MCF 10A (cell line): ENCODE data around the gene CBFA2T3. TPM values are rescaled to one million over a fixed set of nuclear protein-coding genes. Genes with fewer than 3 reads are reported as not detected.
A peak's percentile ranks its signal among the peaks of the same experiment; 100 is the strongest.

Experiments
- BruUV-seq: library from RNA; stranded (reverse); fragments of 400-500 nt; replicated peaks from 2 replicates; lab custom pipeline; 2021; lab: Mats Ljungman, UMichigan
- CTCF ChIA-PET: fragments of 300-600 bp; sonication (Branson Sonifier 250); formaldehyde crosslinking; extraction: SDS; loops from one replicate; lab custom pipeline; 2021; ENCODE audit warnings: antibody characterized with exemption, inconsistent platforms; lab: Yijun Ruan, JAX
- POLR2A ChIA-PET: fragments of 300-600, 350-650 bp; sonication (Branson Sonifier 250); formaldehyde crosslinking; extraction: SDS; loops from one replicate; lab custom pipeline; 2020; ENCODE audit warnings: antibody characterized with exemption, inconsistent platforms; lab: Yijun Ruan, JAX
- DNase-seq: peaks from one replicate; pipeline ENCODE4 v3.0.0-alpha.2; 2018; ENCODE audit not compliant: unreplicated experiment
- H3K27ac Mint-ChIP-seq: one replicate; pipeline ENCODE4 v1.8.0; 2022; ENCODE audit warnings: mild to moderate bottlenecking, low read depth, mixed read lengths; ENCODE audit not compliant: unreplicated experiment
- H3K27me3 Mint-ChIP-seq: one replicate; pipeline ENCODE4 v1.8.0; 2022; ENCODE audit warnings: mixed read lengths; ENCODE audit not compliant: insufficient read depth, unreplicated experiment
- H3K36me3 Mint-ChIP-seq: one replicate; pipeline ENCODE4 v1.8.0; 2022; ENCODE audit warnings: mild to moderate bottlenecking, moderate library complexity, mixed read lengths; ENCODE audit not compliant: insufficient read depth, unreplicated experiment
- H3K4me1 Mint-ChIP-seq: one replicate; pipeline ENCODE4 v1.8.0; 2022; ENCODE audit warnings: mixed read lengths; ENCODE audit not compliant: insufficient read depth, unreplicated experiment
- H3K4me3 Mint-ChIP-seq: one replicate; pipeline ENCODE4 v1.8.0; 2022; ENCODE audit warnings: mild to moderate bottlenecking, moderate library complexity, mixed read lengths; ENCODE audit not compliant: unreplicated experiment
- H3K9me3 Mint-ChIP-seq: one replicate; pipeline ENCODE4 v1.8.0; 2022; ENCODE audit warnings: mixed read lengths; ENCODE audit not compliant: unreplicated experiment
- CTCF ChIP-seq: fragments of 200-600 bp; IDR thresholded peaks from one replicate; pipeline ENCODE4 v1.8.0; 2022; ENCODE audit warnings: antibody characterized with exemption, mild to moderate bottlenecking; ENCODE audit not compliant: unreplicated experiment
- intact Hi-C: fragments of 100-400 bp; cut with micrococcal nuclease; formaldehyde crosslinking; loops from 2 replicates; pipeline ENCODE4 v1.14.1; 2022
- total RNA-seq: library from RNA; stranded (reverse); gene quantifications from 2 replicates; pipeline ENCODE4 v1.2.3, GENCODE V29; 2022

The CBFA2T3 gene
- total RNA-seq, 1 experiment from 2014 or later, result not detected

- Mint-ChIP-seq H3K9me3 (no peaks in the 10 kb centered on the region), H3K4me1 (no peaks in the 10 kb centered on the region), H3K27ac (no peak overlapping the region), H3K27me3 (no peaks in the 10 kb centered on the region), H3K4me3 (no peak overlapping the region), H3K36me3 (no peaks in the 10 kb centered on the region)
- BruUV-seq, result no TSS peak
- DNase-seq, result no peak
- ChIA-PET CTCF (interaction anchor here (0.7 kb wide), 1 partner anchor 208 kb away, joined by 3 read pairs; no protein-coding TSS in a partner anchor), POLR2A (no interaction called here)
- intact Hi-C loops, result no loop called here
- TF ChIP-seq CTCF, result no peak
These were observed 51.5 kb downstream of the CBFA2T3 start for GRCh38 chr16:88925540-88925887.

GRCh38 chr16:88924834-88925539 is 52.0 kb downstream of the CBFA2T3 start:
- BruUV-seq, result no TSS peak
- TF ChIP-seq CTCF, result peak; percentile 36
- intact Hi-C loops, result no loop called here
- Mint-ChIP-seq H3K4me1 (no peaks in the 10 kb centered on the region), H3K27me3 (no peaks in the 10 kb centered on the region), H3K27ac (no peak overlapping the region), H3K4me3 (no peak overlapping the region), H3K9me3 (no peaks in the 10 kb centered on the region), H3K36me3 (no peaks in the 10 kb centered on the region)
- ChIA-PET POLR2A (no interaction called here), CTCF (no interaction called here)
- peak; percentile 83 for DNase-seq

- POLR2A ChIA-PET, result interaction anchor here (0.5 to 0.7 kb wide), 3 partner anchors 11 to 66 kb away, joined by 3 read pairs; no protein-coding TSS in a partner anchor
- Mint-ChIP-seq H3K9me3 (no peaks in the 10 kb centered on the region), H3K27ac (no peak overlapping the region), H3K36me3 (no peaks in the 10 kb centered on the region), H3K4me3 (no peak overlapping the region), H3K4me1 (no peaks in the 10 kb centered on the region), H3K27me3 (no peaks in the 10 kb centered on the region)
- no peak for DNase-seq
- CTCF ChIA-PET, result no interaction called here
- no peak for TF ChIP-seq CTCF
- BruUV-seq, result no TSS peak
- intact Hi-C loops, result no loop called here
These were observed 52.8 kb downstream of the CBFA2T3 start for GRCh38 chr16:88923926-88924833.

- Mint-ChIP-seq H3K27ac (no peak overlapping the region), H3K27me3 (no peaks in the 10 kb centered on the region), H3K36me3 (no peaks in the 10 kb centered on the region), H3K4me3 (no peak overlapping the region), H3K9me3 (no peaks in the 10 kb centered on the region), H3K4me1 (no peaks in the 10 kb centered on the region)
- POLR2A ChIA-PET, result interaction anchor here (0.5 to 0.7 kb wide), 2 partner anchors 12 to 18 kb away, joined by 3 read pairs; no protein-coding TSS in a partner anchor
- no peak for TF ChIP-seq CTCF
- no peak for DNase-seq
- intact Hi-C loops, result no loop called here
- no TSS peak for BruUV-seq
- CTCF ChIA-PET, result no interaction called here
These were observed 53.6 kb downstream of the CBFA2T3 start for GRCh38 chr16:88923450-88923849.
